ENCODE data around the gene FILIP1L.

The FILIP1L gene

DNA sequence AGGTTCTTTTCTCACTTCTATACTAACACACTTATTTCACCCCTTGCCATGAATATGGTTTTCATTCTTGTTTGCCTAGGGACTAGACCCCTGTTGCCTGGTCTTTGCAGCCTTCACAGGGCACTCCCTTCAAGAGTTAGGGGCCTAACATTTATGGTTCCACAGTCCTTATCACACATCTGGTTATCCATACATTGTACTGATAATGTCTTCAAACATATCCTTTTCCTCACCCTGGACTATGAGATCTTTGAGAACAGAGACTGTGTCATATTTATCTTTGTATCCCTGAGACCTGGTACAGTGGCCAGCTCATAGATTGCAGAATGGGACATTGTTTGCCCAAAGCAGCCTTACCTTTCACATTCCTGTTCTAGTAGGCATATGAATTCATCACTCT lies 190.4 kb downstream of the FILIP1L start (continued):
- TF ChIP-seq, protein P1, sequence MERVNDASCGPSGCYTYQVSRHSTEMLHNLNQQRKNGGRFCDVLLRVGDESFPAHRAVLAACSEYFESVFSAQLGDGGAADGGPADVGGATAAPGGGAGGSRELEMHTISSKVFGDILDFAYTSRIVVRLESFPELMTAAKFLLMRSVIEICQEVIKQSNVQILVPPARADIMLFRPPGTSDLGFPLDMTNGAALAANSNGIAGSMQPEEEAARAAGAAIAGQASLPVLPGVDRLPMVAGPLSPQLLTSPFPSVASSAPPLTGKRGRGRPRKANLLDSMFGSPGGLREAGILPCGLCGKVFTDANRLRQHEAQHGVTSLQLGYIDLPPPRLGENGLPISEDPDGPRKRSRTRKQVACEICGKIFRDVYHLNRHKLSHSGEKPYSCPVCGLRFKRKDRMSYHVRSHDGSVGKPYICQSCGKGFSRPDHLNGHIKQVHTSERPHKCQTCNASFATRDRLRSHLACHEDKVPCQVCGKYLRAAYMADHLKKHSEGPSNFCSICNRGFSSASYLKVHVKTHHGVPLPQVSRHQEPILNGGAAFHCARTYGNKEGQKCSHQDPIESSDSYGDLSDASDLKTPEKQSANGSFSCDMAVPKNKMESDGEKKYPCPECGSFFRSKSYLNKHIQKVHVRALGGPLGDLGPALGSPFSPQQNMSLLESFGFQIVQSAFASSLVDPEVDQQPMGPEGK (CRISPR knock-in tag; IDR thresholded peaks at IDR 0.05; ENCODE audit: borderline replicate concordance): no peak
- TF ChIP-seq ZFP30 (CRISPR knock-in tag; IDR thresholded peaks at IDR 0.05) (no peak), ISL1 (CRISPR knock-in tag; IDR thresholded peaks at IDR 0.05) (no peak)

DNA sequence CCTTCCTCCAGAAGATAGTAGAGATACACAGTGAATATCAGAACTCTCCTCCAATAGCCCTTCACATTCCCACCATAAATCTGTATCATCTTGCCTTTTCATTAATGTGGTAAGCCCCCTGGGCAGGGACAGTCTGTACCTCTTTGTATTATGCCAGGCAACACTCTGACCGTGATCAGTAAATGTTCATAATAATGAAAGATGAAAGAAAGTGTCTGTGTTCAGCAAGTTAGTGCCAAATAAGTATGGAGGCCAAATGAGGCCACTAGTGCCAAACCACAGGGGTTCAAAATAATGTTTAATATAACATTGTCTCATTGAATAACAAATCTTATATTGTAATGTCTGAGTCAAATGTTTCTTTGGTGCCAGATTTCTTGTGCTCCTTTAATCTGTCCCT lies 192.3 kb downstream of the FILIP1L start:
- TF ChIP-seq CSDC2 (CRISPR knock-in tag; IDR thresholded peaks at IDR 0.05) (no peak), RARB (CRISPR knock-in tag; IDR thresholded peaks at IDR 0.05) (no peak), GLIS3 (CRISPR knock-in tag; IDR thresholded peaks at IDR 0.05) (no peak), ZNF70 (CRISPR knock-in tag; IDR thresholded peaks at IDR 0.05) (no peak), ARNTL (CRISPR knock-in tag; IDR thresholded peaks at IDR 0.05; ENCODE audit: borderline replicate concordance, low read depth) (no peak), CREB5 (CRISPR knock-in tag; IDR thresholded peaks at IDR 0.05; ENCODE audit: low read depth) (no peak), PPARA (CRISPR knock-in tag; IDR thresholded peaks at IDR 0.05; ENCODE audit: borderline replicate concordance) (no peak), ESRRG (CRISPR knock-in tag; IDR thresholded peaks at IDR 0.05) (no peak), SNAI2 (CRISPR knock-in tag; IDR thresholded peaks at IDR 0.05) (no peak), BACH2 (CRISPR knock-in tag; IDR thresholded peaks at IDR 0.05; ENCODE audit: borderline replicate concordance) (no peak), POU6F1 (CRISPR knock-in tag; IDR thresholded peaks at IDR 0.05; ENCODE audit: borderline replicate concordance, low read depth) (no peak), OSR1 (CRISPR knock-in tag; IDR thresholded peaks at IDR 0.05) (no peak), ZFP30 (CRISPR knock-in tag; IDR thresholded peaks at IDR 0.05) (no peak), ZNF8 (CRISPR knock-in tag; IDR thresholded peaks at IDR 0.05) (no peak), TOX (CRISPR knock-in tag; IDR thresholded peaks at IDR 0.05; ENCODE audit: borderline replicate concordance) (no peak), TSHZ2 (CRISPR knock-in tag; IDR thresholded peaks at IDR 0.05) (no peak), TCF4 (CRISPR knock-in tag; IDR thresholded peaks at IDR 0.05; ENCODE audit: borderline replicate concordance) (no peak)
- TF ChIP-seq, protein P1 (CRISPR knock-in tag; IDR thresholded peaks at IDR 0.05; ENCODE audit: borderline replicate concordance): no peak
- TF ChIP-seq, protein P2, sequence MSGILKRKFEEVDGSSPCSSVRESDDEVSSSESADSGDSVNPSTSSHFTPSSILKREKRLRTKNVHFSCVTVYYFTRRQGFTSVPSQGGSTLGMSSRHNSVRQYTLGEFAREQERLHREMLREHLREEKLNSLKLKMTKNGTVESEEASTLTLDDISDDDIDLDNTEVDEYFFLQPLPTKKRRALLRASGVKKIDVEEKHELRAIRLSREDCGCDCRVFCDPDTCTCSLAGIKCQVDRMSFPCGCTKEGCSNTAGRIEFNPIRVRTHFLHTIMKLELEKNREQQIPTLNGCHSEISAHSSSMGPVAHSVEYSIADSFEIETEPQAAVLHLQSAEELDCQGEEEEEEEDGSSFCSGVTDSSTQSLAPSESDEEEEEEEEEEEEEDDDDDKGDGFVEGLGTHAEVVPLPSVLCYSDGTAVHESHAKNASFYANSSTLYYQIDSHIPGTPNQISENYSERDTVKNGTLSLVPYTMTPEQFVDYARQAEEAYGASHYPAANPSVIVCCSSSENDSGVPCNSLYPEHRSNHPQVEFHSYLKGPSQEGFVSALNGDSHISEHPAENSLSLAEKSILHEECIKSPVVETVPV (CRISPR knock-in tag; IDR thresholded peaks at IDR 0.05): no peak

GRCh38 chr3:99921377-99921695 lies 193.0 kb downstream of the FILIP1L start:
- ATAC-seq: no peak
- TF ChIP-seq ZNF70 (CRISPR knock-in tag; IDR thresholded peaks at IDR 0.05) (no peak), ZNF8 (CRISPR knock-in tag; IDR thresholded peaks at IDR 0.05) (no peak), ZFP3 (CRISPR knock-in tag; IDR thresholded peaks at IDR 0.05) (no peak), OSR1 (CRISPR knock-in tag; IDR thresholded peaks at IDR 0.05) (no peak), TCF4 (CRISPR knock-in tag; IDR thresholded peaks at IDR 0.05; ENCODE audit: borderline replicate concordance) (no peak), POU6F1 (CRISPR knock-in tag; IDR thresholded peaks at IDR 0.05; ENCODE audit: borderline replicate concordance, low read depth) (no peak)

More for the DNA sequence above, 192.3 kb downstream of the FILIP1L start:
- ATAC-seq: no peak
